ENCODE results near the gene FRMPD3.

GRCh38 chrX:107493141-107493540, 43.7 kb downstream of the FRMPD3 start:
- TF ChIP-seq, protein P1, sequence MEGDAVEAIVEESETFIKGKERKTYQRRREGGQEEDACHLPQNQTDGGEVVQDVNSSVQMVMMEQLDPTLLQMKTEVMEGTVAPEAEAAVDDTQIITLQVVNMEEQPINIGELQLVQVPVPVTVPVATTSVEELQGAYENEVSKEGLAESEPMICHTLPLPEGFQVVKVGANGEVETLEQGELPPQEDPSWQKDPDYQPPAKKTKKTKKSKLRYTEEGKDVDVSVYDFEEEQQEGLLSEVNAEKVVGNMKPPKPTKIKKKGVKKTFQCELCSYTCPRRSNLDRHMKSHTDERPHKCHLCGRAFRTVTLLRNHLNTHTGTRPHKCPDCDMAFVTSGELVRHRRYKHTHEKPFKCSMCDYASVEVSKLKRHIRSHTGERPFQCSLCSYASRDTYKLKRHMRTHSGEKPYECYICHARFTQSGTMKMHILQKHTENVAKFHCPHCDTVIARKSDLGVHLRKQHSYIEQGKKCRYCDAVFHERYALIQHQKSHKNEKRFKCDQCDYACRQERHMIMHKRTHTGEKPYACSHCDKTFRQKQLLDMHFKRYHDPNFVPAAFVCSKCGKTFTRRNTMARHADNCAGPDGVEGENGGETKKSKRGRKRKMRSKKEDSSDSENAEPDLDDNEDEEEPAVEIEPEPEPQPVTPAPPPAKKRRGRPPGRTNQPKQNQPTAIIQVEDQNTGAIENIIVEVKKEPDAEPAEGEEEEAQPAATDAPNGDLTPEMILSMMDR (IDR thresholded peaks at IDR 0.05) = no peak
- TF ChIP-seq POLR2A (IDR thresholded peaks at IDR 0.05) = no peak

All from testis (tissue), 2 donors.